Left lobe of liver (tissue), 2 donors: Measurements from ENCODE around the gene GUCD1. TPM values are rescaled to one million over a fixed set of nuclear protein-coding genes. Genes with fewer than 3 reads are reported as not detected.
"Not testable (repeated sequence)": the region's sequence is repeated elsewhere in the genome, so short reads cannot be mapped to it uniquely, and the experiment has no call there.

ENCODE experiments used
- ATAC-seq: fragments of 200-7000 bp; cut with Tn5 transposase; one replicate; pipeline ENCODE4 v1.9.1; 2020; ENCODE audit warnings: mild to moderate bottlenecking, moderate library complexity
- DNase-seq: peaks from one replicate; pipeline ENCODE4 v3.0.0-alpha.2; 2020; ENCODE audit warnings: low spot score
- total RNA-seq: library from RNA; stranded (reverse); gene quantifications from one replicate; pipeline ENCODE4 v1.2.1, GENCODE V29; 2021
- donor health status: DM: no; HTN: no; CAD: no; lungs with moderate emphysema.
- donor health status: DM: no; HTN: yes; CAD: no.

Gene GUCD1
- total RNA-seq, 1 donor from 2014 or later: 192 TPM

GRCh38 chr22:24536089-24536488 is 18.8 kb downstream of the GUCD1 start:
- peak; percentile 71 for DNase-seq

GRCh38 chr22:24535348-24535747 is 19.6 kb downstream of the GUCD1 start:
- DNase-seq: no peak
- ATAC-seq: peak; percentile 0

More at GRCh38 chr22:24536089-24536488, 18.8 kb downstream of the GUCD1 start:
- ATAC-seq: peak; percentile 43

- ATAC-seq: peak; percentile 42
- DNase-seq: no peak
Measured at GRCh38 chr22:24532075-24532474, 22.9 kb downstream of the GUCD1 start.

GRCh38 chr22:24530968-24531367 is 24.0 kb downstream of the GUCD1 start:
- not testable (repeated sequence) for ATAC-seq, DNase-seq

- ATAC-seq: no peak
- DNase-seq: no peak
Measured at GRCh38 chr22:24529898-24530297, 25.0 kb downstream of the GUCD1 start.

- ATAC-seq: no peak
- no peak for DNase-seq
Measured at GRCh38 chr22:24526191-24526590, 28.7 kb downstream of the GUCD1 start.

- peak; percentile 88 for DNase-seq
Measured at GRCh38 chr22:24525416-24526037, 29.4 kb downstream of the GUCD1 start.

GRCh38 chr22:24523873-24524272 is 31.1 kb downstream of the GUCD1 start:
- no peak for ATAC-seq
- no peak for DNase-seq

More at GRCh38 chr22:24525416-24526037, 29.4 kb downstream of the GUCD1 start:
- peak; percentile 83 for ATAC-seq

GRCh38 chr22:24521791-24522245 is 33.1 kb downstream of the GUCD1 start:
- ATAC-seq (peak; percentile 41), DNase-seq (no peak)

- peak; percentile 46 for ATAC-seq
- no peak for DNase-seq
Measured at GRCh38 chr22:24519496-24519895, 35.4 kb downstream of the GUCD1 start.

- ATAC-seq (no peak), DNase-seq (no peak)
Measured at GRCh38 chr22:24518771-24519485, 36.0 kb downstream of the GUCD1 start.

GRCh38 chr22:24518228-24518627 is 36.7 kb downstream of the GUCD1 start:
- ATAC-seq: no peak
- no peak for DNase-seq

GRCh38 chr22:24517446-24517845 is 37.5 kb downstream of the GUCD1 start:
- no peak for ATAC-seq
- no peak for DNase-seq

GRCh38 chr22:24516301-24516737 is 38.6 kb downstream of the GUCD1 start:
- DNase-seq (no peak), ATAC-seq (no peak)

- no peak for DNase-seq
- no peak for ATAC-seq
Measured at GRCh38 chr22:24515027-24515338, 40.0 kb downstream of the GUCD1 start.

GRCh38 chr22:24514241-24515026 is 40.5 kb downstream of the GUCD1 start:
- peak; percentile 95 for DNase-seq
- ATAC-seq: peak; percentile 70

GRCh38 chr22:24513378-24514240 is 41.3 kb downstream of the GUCD1 start:
- DNase-seq (no peak), ATAC-seq (peak; percentile 4)

- no peak for ATAC-seq
- DNase-seq: no peak
Measured at GRCh38 chr22:24512043-24512442, 42.9 kb downstream of the GUCD1 start.

- ATAC-seq (peak; percentile 46), DNase-seq (peak; percentile 88)
Measured at GRCh38 chr22:24510637-24511625, 44.0 kb downstream of the GUCD1 start.
